Kidney (tissue), 14 donors: ENCODE measurements around the gene RHBDD3. TPM values are rescaled to one million over a fixed set of nuclear protein-coding genes. Genes with fewer than 3 reads are reported as not detected.

Experiments used
- DNase-seq, 5 donors: peaks; one replicate each; pipeline ENCODE4 v3.0.0-alpha.2; 2013 to 2020
- FAIRE-seq: peaks from 2 replicates; lab custom pipeline; 2012; peaks lifted over from hg19 to GRCh38; lab: Jason Lieb, UNC
- H3K27ac ChIP-seq, 2 donors: one replicate each; pipeline ENCODE4 v1.7.0; 2013; ENCODE audit warnings: low read depth in 2 of 2, low read length in 2 of 2, inconsistent platforms in 1 of 2
- H3K27me3 ChIP-seq: one replicate; pipeline ENCODE4 v1.7.1; 2013; ENCODE audit warnings: low read length, inconsistent platforms; ENCODE audit not compliant: control insufficient read depth, insufficient read depth
- H3K36me3 ChIP-seq, 3 donors: one replicate each; pipeline versions ENCODE4 v1.7.0 to v1.7.1; 2013; ENCODE audit warnings: low read length in 3 of 3, control low read depth in 1 of 3, inconsistent platforms in 1 of 3; ENCODE audit not compliant: insufficient read depth in 3 of 3, control insufficient read depth in 2 of 3
- H3K4me1 ChIP-seq, 3 donors: one replicate each; pipeline versions ENCODE4 v1.7.0 to v1.7.1; 2013; ENCODE audit warnings: low read length in 3 of 3, inconsistent platforms in 1 of 3, low read depth in 1 of 3; ENCODE audit not compliant: control insufficient read depth in 2 of 3, insufficient read depth in 2 of 3
- H3K4me3 ChIP-seq, 3 donors: one replicate each; pipeline versions ENCODE4 v1.7.0 to v1.8.1; 2013; ENCODE audit warnings: low read length in 3 of 3, control low read depth in 1 of 3, inconsistent platforms in 1 of 3
- H3K9ac ChIP-seq, 3 donors: one replicate each; pipeline versions ENCODE4 v1.7.0 to v1.7.1; 2013; ENCODE audit warnings: low read length in 3 of 3, control low read depth in 1 of 3, inconsistent platforms in 1 of 3
- H3K9me3 ChIP-seq, 3 donors: one replicate each; pipeline versions ENCODE4 v1.7.0 to v1.7.1; 2013; ENCODE audit warnings: low read length in 3 of 3, control low read depth in 1 of 3, inconsistent platforms in 1 of 3; ENCODE audit not compliant: control insufficient read depth in 2 of 3, insufficient read depth in 1 of 3
- CTCF ChIP-seq: IDR thresholded peaks from 3 replicates; pipeline ENCODE4 v1.5.1; 2012; ENCODE audit warnings: mild to moderate bottlenecking, moderate library complexity, borderline replicate concordance; ENCODE audit not compliant: insufficient read depth; ENCODE audit errors: extremely low read depth
- intact Hi-C: fragments of 100-400 bp; cut with DNase I; formaldehyde crosslinking; loops from one replicate; pipeline ENCODE4 v1.11.1; 2022
- polyA plus RNA-seq: library from polyadenylated mRNA; stranded (reverse); fragments of 350-450 nt; fragmentation: Illumina TruSeq; extraction: RNeasy Lipid Tissue Mini Kit (QIAGEN cat#74804); gene quantifications from one replicate; pipeline ENCODE4 v1.2.3, GENCODE V29; 2014; ENCODE audit warnings: low read depth, low replicate concordance; ENCODE audit not compliant: insufficient read depth
- total RNA-seq: library from RNA; stranded (reverse); fragmentation: NEBNext Ultra II Directional; extraction: Animal tissue kit (Norgen Biotek cat#: 25700); gene quantifications from one replicate; pipeline ENCODE4 v1.2.1, GENCODE V29; 2021
- donor health status: control.
- donor health status: control.
- donor health status: control.
- donor health status: control.
- donor health status: control.
- donor health status: DM: yes; HTN: yes; CAD: no.
- donor health status: Normal renal cell carcinoma (clear cell type).

RHBDD3 gene
- total and polyA plus RNA-seq, 2 donors from 2014 or later, result 19.2 to 26.3 TPM

- TF ChIP-seq CTCF, result no peak
- Histone ChIP-seq H3K36me3 (no peaks in the 10 kb centered on the region), H3K9ac (no peak overlapping the region), H3K4me3 (peak overlapping the region in 1 of 3 donors; percentile 37), H3K27ac (no peak overlapping the region), H3K27me3 (peaks cover 7% of the 10 kb centered on the region), H3K9me3 (no peaks in the 10 kb centered on the region), H3K4me1 (peaks cover 0 to 39% (median 11%) of the 10 kb centered on the region in 3 donors)
- intact Hi-C loops, result no loop called here
- no peak for DNase-seq
- FAIRE-seq, result no peak
These were observed 41.0 kb upstream of the RHBDD3 start for GRCh38 chr22:29308791-29309262.

GRCh38 chr22:29308148-29308790, 40.5 kb upstream of the RHBDD3 start:
- intact Hi-C loops, result no loop called here

GRCh38 chr22:29307596-29308147, 39.9 kb upstream of the RHBDD3 start:
- TF ChIP-seq CTCF, result no peak
- Histone ChIP-seq H3K36me3 (no peaks in the 10 kb centered on the region), H3K9me3 (no peaks in the 10 kb centered on the region), H3K27ac (peak overlapping the region in 1 of 2 donors; percentile 51), H3K4me3 (peak overlapping the region; percentile 47 to 74 (median 72)), H3K27me3 (no peaks in the 10 kb centered on the region), H3K4me1 (peaks cover 0 to 42% (median 15%) of the 10 kb centered on the region in 3 donors), H3K9ac (peak overlapping the region; percentile 38 to 75 (median 69))
- DNase-seq, result no peak
- FAIRE-seq, result no peak
- intact Hi-C loops, result no loop called here

More at GRCh38 chr22:29308148-29308790, 40.5 kb upstream of the RHBDD3 start:
- peak in 1 of 5 donors; percentile 76 for DNase-seq
- no peak for FAIRE-seq
- Histone ChIP-seq H3K27ac (no peak overlapping the region), H3K36me3 (no peaks in the 10 kb centered on the region), H3K4me1 (peaks cover 0 to 38% (median 11%) of the 10 kb centered on the region in 3 donors), H3K4me3 (peak overlapping the region in 1 of 3 donors; percentile 72), H3K27me3 (peaks cover 4% of the 10 kb centered on the region), H3K9ac (no peak overlapping the region), H3K9me3 (no peaks in the 10 kb centered on the region)
- no peak for TF ChIP-seq CTCF
